Karpas-422 (cell line): ENCODE results near the gene WDR45B. TPM values are rescaled to one million over a fixed set of nuclear protein-coding genes. Genes with fewer than 3 reads are reported as not detected.

Experiments
- DNase-seq: peaks from one replicate; pipeline ENCODE4 v3.0.0-alpha.2; 2015
- H2AFZ ChIP-seq: fragments of 200-600 bp; sonication (generic); 2 replicates; pipeline ENCODE4 v1.6.1; 2014; ENCODE audit warnings: antibody characterized with exemption, low read length, mixed read lengths
- H3K27ac ChIP-seq: fragments of 200-600 bp; sonication (generic); 2 replicates; pipeline ENCODE4 v1.5.1; 2014; ENCODE audit warnings: mild to moderate bottlenecking, low read length, moderate library complexity
- H3K27me3 ChIP-seq: fragments of 200-600 bp; sonication (generic); 2 replicates; pipeline ENCODE4 v1.6.1; 2014; ENCODE audit warnings: low read length, mixed read lengths
- H3K36me3 ChIP-seq: fragments of 200-600 bp; sonication (generic); 2 replicates; pipeline ENCODE4 v1.6.1; 2014; ENCODE audit warnings: low read length, mixed read lengths; ENCODE audit not compliant: insufficient read depth
- H3K4me1 ChIP-seq: fragments of 200-600 bp; sonication (generic); 2 replicates; pipeline ENCODE4 v1.6.1; 2014; ENCODE audit warnings: mild to moderate bottlenecking, low read length, mixed read lengths
- H3K4me2 ChIP-seq: fragments of 200-600 bp; sonication (generic); 2 replicates; pipeline ENCODE4 v1.6.1; 2014; ENCODE audit warnings: low read length, low read depth, mild to moderate bottlenecking; ENCODE audit not compliant: poor library complexity, severe bottlenecking
- H3K4me3 ChIP-seq: fragments of 200-600 bp; sonication (generic); 2 replicates; pipeline ENCODE4 v1.5.1; 2014; ENCODE audit warnings: mild to moderate bottlenecking, antibody characterized with exemption, low read length, mixed read lengths
- H3K79me2 ChIP-seq: fragments of 200-600 bp; sonication (generic); 2 replicates; pipeline ENCODE4 v1.6.1; 2014; ENCODE audit warnings: mild to moderate bottlenecking, low read length, mixed read lengths
- H3K9ac ChIP-seq: fragments of 200-600 bp; sonication (generic); 2 replicates; pipeline ENCODE4 v1.6.0; 2014; ENCODE audit warnings: low read length
- H3K9me2 ChIP-seq: fragments of 200-600 bp; sonication (generic), shearing (Covaris generic); replicated peaks from 2 replicates; pipeline ENCODE4 v1.6.0; 2014; ENCODE audit warnings: mild to moderate bottlenecking, low read length, moderate library complexity; ENCODE audit not compliant: insufficient read depth
- H3K9me3 ChIP-seq: fragments of 300-700, 200-600 bp; sonication (generic); 2 replicates; pipeline ENCODE4 v1.6.1; 2014; ENCODE audit warnings: low read length, mixed read lengths
- H4K20me1 ChIP-seq: fragments of 200-600 bp; sonication (generic); 2 replicates; pipeline ENCODE4 v1.6.1; 2014; ENCODE audit warnings: mild to moderate bottlenecking, antibody characterized with exemption, low read length, low read depth; ENCODE audit not compliant: insufficient read depth
- total RNA-seq: library from RNA; depleted of rRNA; stranded (reverse); fragments of >200 nt; shearing (Covaris generic); gene quantifications from 2 replicates; pipeline ENCODE4 v1.2.3, GENCODE V29; 2014; ENCODE audit warnings: low replicate concordance

WDR45B gene
- total RNA-seq, 1 experiment from 2014 or later: 55.8 TPM

- H3K27ac ChIP-seq: no peak overlapping the region
- no peaks in the 10 kb centered on the region for H4K20me1 ChIP-seq
- H3K9ac ChIP-seq: no peak overlapping the region
- peaks cover 8% of the 10 kb centered on the region for H3K9me3 ChIP-seq
- no peaks in the 10 kb centered on the region for H3K27me3 ChIP-seq
- H3K36me3 ChIP-seq: no peaks in the 10 kb centered on the region
- H3K4me3 ChIP-seq: no peak overlapping the region
- H2AFZ ChIP-seq: no peak overlapping the region
- H3K9me2 ChIP-seq: no peaks in the 10 kb centered on the region
- H3K4me1 ChIP-seq: no peaks in the 10 kb centered on the region
- H3K79me2 ChIP-seq: no peaks in the 10 kb centered on the region
- no peak for DNase-seq
- H3K4me2 ChIP-seq: no peak overlapping the region
Observed at GRCh38 chr17:82681547-82681946, 33.3 kb upstream of the WDR45B start.

GRCh38 chr17:82679586-82680465 lies 31.6 kb upstream of the WDR45B start:
- H3K9me2 ChIP-seq: no peaks in the 10 kb centered on the region
- no peak overlapping the region for H3K9ac ChIP-seq
- H3K36me3 ChIP-seq: no peaks in the 10 kb centered on the region
- H3K9me3 ChIP-seq: peaks cover 8% of the 10 kb centered on the region
- no peak overlapping the region for H3K27ac ChIP-seq
- no peaks in the 10 kb centered on the region for H3K4me1 ChIP-seq
- no peaks in the 10 kb centered on the region for H4K20me1 ChIP-seq
- no peaks in the 10 kb centered on the region for H3K27me3 ChIP-seq
- H3K79me2 ChIP-seq: no peaks in the 10 kb centered on the region
- H2AFZ ChIP-seq: no peak overlapping the region
- H3K4me3 ChIP-seq: no peak overlapping the region
- no peak for DNase-seq
- no peak overlapping the region for H3K4me2 ChIP-seq

DNA sequence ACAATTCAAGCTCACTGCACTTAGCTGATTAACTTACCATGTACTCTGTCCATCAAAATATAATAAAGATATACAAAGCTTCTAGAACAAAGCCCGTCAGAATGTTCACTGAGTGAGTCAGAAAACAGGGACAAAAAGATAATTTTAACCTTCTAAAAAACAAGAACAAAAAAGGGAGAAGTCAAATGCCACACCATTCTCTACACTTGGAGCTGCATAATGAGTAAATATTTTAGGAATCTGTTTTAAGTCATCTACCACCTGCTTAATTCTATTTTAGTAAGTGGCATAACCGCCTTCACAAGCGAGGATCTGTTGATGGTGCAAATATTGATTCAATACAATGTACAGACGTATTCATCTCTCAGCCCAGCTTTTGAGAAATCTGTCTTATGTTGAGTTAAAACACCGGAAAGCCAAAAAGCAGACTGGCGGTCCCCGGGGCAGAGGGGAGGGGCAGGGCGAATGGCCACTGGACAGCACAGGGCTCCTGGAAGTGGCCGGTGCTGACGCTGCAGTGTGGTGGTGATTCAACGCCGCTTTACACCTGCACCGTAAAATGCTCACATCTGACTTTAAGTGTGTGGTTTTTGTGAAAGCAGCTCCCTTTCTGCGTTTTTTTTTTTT lies 30.1 kb upstream of the WDR45B start:
- no peak overlapping the region for H2AFZ ChIP-seq
- no peaks in the 10 kb centered on the region for H3K79me2 ChIP-seq
- no peaks in the 10 kb centered on the region for H3K4me1 ChIP-seq
- no peaks in the 10 kb centered on the region for H3K27me3 ChIP-seq
- H3K4me2 ChIP-seq: no peak overlapping the region
- DNase-seq: no peak
- H3K4me3 ChIP-seq: no peak overlapping the region
- H3K27ac ChIP-seq: no peak overlapping the region
- H3K36me3 ChIP-seq: no peaks in the 10 kb centered on the region
- H4K20me1 ChIP-seq: no peaks in the 10 kb centered on the region
- no peaks in the 10 kb centered on the region for H3K9me2 ChIP-seq
- no peak overlapping the region for H3K9ac ChIP-seq
- H3K9me3 ChIP-seq: peaks cover 8% of the 10 kb centered on the region

GRCh38 chr17:82677353-82677925 lies 29.2 kb upstream of the WDR45B start:
- no peaks in the 10 kb centered on the region for H3K4me1 ChIP-seq
- no peak overlapping the region for H2AFZ ChIP-seq

DNA sequence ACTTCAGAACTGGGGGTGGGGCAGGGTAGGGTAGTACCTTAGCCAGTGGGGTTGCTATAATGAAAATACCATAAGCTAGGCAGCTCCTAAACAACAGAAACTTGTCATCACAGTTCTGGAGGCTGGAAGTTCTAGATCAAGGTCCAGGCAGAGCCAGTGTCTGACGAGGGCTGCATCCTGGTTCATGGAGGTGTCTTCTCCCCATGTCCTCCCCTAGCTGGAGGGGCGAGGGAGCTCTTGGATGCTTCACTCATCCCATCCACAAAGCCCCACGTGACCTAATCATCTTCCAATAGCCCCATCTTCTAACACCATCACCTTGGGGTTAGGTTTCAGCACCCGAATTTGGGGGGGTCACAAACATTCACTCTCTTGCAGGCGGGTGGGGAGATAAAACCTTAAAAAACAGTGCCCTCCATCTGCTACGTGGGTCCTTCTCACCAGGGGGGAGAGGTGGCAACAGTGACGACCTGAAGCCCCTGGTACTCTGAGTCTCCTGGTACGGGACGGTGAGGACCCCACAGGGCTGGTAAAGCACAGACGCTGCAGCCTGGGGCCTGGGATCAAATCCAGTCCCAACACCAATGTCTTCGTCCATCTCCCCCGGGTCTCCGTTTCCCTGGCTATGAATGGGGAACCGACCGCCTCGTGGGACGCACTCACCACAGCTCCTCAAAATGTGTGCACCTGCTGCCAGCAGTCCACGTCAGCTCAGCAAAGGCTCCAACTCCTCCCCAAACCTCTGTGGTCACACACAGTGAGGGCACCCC lies 27.4 kb upstream of the WDR45B start:
- H3K9me2 ChIP-seq: no peaks in the 10 kb centered on the region
- H3K27ac ChIP-seq: no peak overlapping the region
- no peak overlapping the region for H3K9ac ChIP-seq
- H3K4me3 ChIP-seq: no peak overlapping the region
- H3K79me2 ChIP-seq: no peaks in the 10 kb centered on the region
- no peaks in the 10 kb centered on the region for H3K4me1 ChIP-seq
- H3K4me2 ChIP-seq: no peak overlapping the region
- H3K36me3 ChIP-seq: no peaks in the 10 kb centered on the region
- DNase-seq: no peak
- H3K27me3 ChIP-seq: no peaks in the 10 kb centered on the region
- H2AFZ ChIP-seq: no peak overlapping the region
- no peaks in the 10 kb centered on the region for H4K20me1 ChIP-seq
- no peaks in the 10 kb centered on the region for H3K9me3 ChIP-seq

More at GRCh38 chr17:82677353-82677925, 29.2 kb upstream of the WDR45B start:
- Histone ChIP-seq H3K36me3 (no peaks in the 10 kb centered on the region), H3K27me3 (no peaks in the 10 kb centered on the region), H3K4me2 (no peak overlapping the region), H3K79me2 (no peaks in the 10 kb centered on the region), H4K20me1 (no peaks in the 10 kb centered on the region), H3K4me3 (no peak overlapping the region), H3K9ac (no peak overlapping the region), H3K9me3 (peaks cover 8% of the 10 kb centered on the region), H3K27ac (no peak overlapping the region), H3K9me2 (no peaks in the 10 kb centered on the region)
- DNase-seq: no peak

- no peaks in the 10 kb centered on the region for H3K79me2 ChIP-seq
Observed at GRCh38 chr17:82674656-82675475, 26.6 kb upstream of the WDR45B start.

DNA sequence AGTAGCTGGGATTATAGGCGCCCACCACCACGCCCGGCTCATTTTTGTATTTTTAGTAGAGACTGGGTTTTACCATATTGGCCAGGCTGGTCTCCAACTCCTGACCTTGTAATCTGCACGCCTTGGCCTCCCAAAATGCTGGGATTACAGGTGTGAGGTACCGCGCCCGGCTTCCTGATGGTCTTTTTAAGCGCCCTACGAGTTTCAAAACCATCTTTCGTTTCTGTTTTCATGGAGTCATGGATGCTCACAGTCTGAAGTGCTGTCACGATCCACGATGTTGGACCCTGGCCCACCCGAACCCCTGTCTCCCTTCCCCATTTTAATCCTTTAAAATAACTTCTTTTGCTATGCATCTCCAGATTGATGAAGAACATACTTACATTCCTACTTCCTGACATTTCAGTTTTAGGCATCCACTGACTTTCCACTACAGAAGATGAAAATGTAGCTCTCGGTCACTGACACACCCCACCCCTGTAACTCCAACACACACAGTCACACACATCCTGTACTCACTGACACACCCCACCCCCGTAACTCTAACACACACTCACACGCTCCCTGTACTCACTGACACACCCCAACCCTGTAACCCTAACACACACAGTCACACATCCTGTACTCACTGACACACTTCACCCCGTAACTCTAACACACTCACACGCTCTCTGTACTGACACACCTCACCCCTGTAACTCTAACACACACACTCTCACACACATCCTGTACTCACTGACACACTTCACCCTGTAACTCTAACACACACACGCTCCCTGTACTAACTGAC lies 22.6 kb upstream of the WDR45B start:
- no peak overlapping the region for H3K27ac ChIP-seq
- H3K27me3 ChIP-seq: no peaks in the 10 kb centered on the region
- no peak overlapping the region for H3K4me3 ChIP-seq
- H3K4me1 ChIP-seq: peaks cover 4% of the 10 kb centered on the region
- DNase-seq: no peak
- no peaks in the 10 kb centered on the region for H3K9me2 ChIP-seq
- H3K9ac ChIP-seq: no peak overlapping the region
- no peaks in the 10 kb centered on the region for H3K9me3 ChIP-seq
- H3K36me3 ChIP-seq: no peaks in the 10 kb centered on the region
- H2AFZ ChIP-seq: no peak overlapping the region
- H3K4me2 ChIP-seq: no peak overlapping the region
- no peaks in the 10 kb centered on the region for H4K20me1 ChIP-seq
- no peaks in the 10 kb centered on the region for H3K79me2 ChIP-seq

More at GRCh38 chr17:82674656-82675475, 26.6 kb upstream of the WDR45B start:
- no peak overlapping the region for H3K4me3 ChIP-seq
- no peaks in the 10 kb centered on the region for H4K20me1 ChIP-seq
- no peak overlapping the region for H3K4me2 ChIP-seq
- no peaks in the 10 kb centered on the region for H3K36me3 ChIP-seq
- no peak for DNase-seq
- H2AFZ ChIP-seq: no peak overlapping the region
- no peaks in the 10 kb centered on the region for H3K4me1 ChIP-seq
- H3K9ac ChIP-seq: no peak overlapping the region
- H3K27me3 ChIP-seq: no peaks in the 10 kb centered on the region
- H3K9me2 ChIP-seq: no peaks in the 10 kb centered on the region
- no peaks in the 10 kb centered on the region for H3K9me3 ChIP-seq
- no peak overlapping the region for H3K27ac ChIP-seq
